ENCODE results near the gene LINGO3. TPM values are rescaled to one million over a fixed set of nuclear protein-coding genes. Genes with fewer than 3 reads are reported as not detected.

Gene LINGO3
- total and polyA plus RNA-seq, 2 experiments from 2014 or later = 0.29 to 0.45 TPM

- Histone ChIP-seq H2AFZ (no peak overlapping the region), H3K27ac (ENCODE audit: low read depth) (no peak overlapping the region), H3K36me3 (ENCODE audit: insufficient read depth) (peaks cover 4% of the 10 kb centered on the region; the same call in 1 of the 2 replicates), H3K27me3 (ENCODE audit: insufficient read depth) (0 out of 2 replicates have a peak, but pooled peaks cover under 1% of the 10 kb centered on the region), H3K4me2 (no peak overlapping the region), H3K9me2 (ENCODE audit: insufficient read depth) (no peaks in the 10 kb centered on the region), H3F3A (replicated peaks; ENCODE audit: low read depth) (peaks cover 36% of the 10 kb centered on the region), H3K79me2 (replicated peaks; ENCODE audit: insufficient read depth) (peaks cover 25% of the 10 kb centered on the region), H3K4me3 (no peak overlapping the region), H3K4me1 (ENCODE audit: insufficient read depth) (peaks cover 15% of the 10 kb centered on the region), H4K20me1 (replicated peaks; ENCODE audit: insufficient read depth) (peaks cover 21% of the 10 kb centered on the region)
- Mint-ChIP-seq H3K36me3 (ENCODE audit: low read depth) (peaks cover 31% of the 10 kb centered on the region), H3K27ac (no peak overlapping the region), H3K9me3 (peaks cover 7% of the 10 kb centered on the region; the same call in 2 of the 3 replicates), H3K4me1 (peaks cover 22% of the 10 kb centered on the region), H3K27me3 (ENCODE audit: insufficient read depth, low read depth, poor library complexity) (peaks cover 21% of the 10 kb centered on the region), H3K4me3 (no peak overlapping the region)
- no peak for DNase-seq (ENCODE audit: low spot score)
- no peak for TF ChIP-seq ZNF331 (CRISPR knock-in tag; IDR thresholded peaks at IDR 0.05; ENCODE audit: low read depth)
- TF ChIP-seq CREB1 (CRISPR knock-in tag; IDR thresholded peaks at IDR 0.05; ENCODE audit: low read depth) = no peak
- TF ChIP-seq EZH2 (IDR thresholded peaks at IDR 0.05; ENCODE audit: low read depth, unreplicated experiment) = no peak
- no peak for TF ChIP-seq POLR2AphosphoS5 (IDR thresholded peaks at IDR 0.05; ENCODE audit: low read depth)
- no peak for ATAC-seq
Observed at GRCh38 chr19:2276429-2276986, 31.4 kb downstream of the LINGO3 start.

GRCh38 chr19:2275588-2276428 lies 32.1 kb downstream of the LINGO3 start:
- no peak overlapping the region for H3K27ac Mint-ChIP-seq
- Histone ChIP-seq H2AFZ (no peak overlapping the region), H3K79me2 (replicated peaks; ENCODE audit: insufficient read depth) (peaks cover 32% of the 10 kb centered on the region)

GRCh38 chr19:2274931-2275535 lies 32.9 kb downstream of the LINGO3 start:
- Mint-ChIP-seq H3K4me1 (peaks cover 23% of the 10 kb centered on the region), H3K27me3 (ENCODE audit: insufficient read depth, low read depth, poor library complexity) (peaks cover 23% of the 10 kb centered on the region), H3K36me3 (ENCODE audit: low read depth) (peaks cover 37% of the 10 kb centered on the region), H3K27ac (peak overlapping the region; percentile 59; the same call in 1 of the 2 replicates), H3K9me3 (peaks cover 7% of the 10 kb centered on the region; the same call in 2 of the 3 replicates), H3K4me3 (peak overlapping the region; percentile 38; the same call in 2 of the 3 replicates)
- Histone ChIP-seq H3K36me3 (ENCODE audit: insufficient read depth) (peaks cover 4% of the 10 kb centered on the region; the same call in 1 of the 2 replicates), H3K9me2 (ENCODE audit: insufficient read depth) (no peaks in the 10 kb centered on the region), H3K27me3 (ENCODE audit: insufficient read depth) (no peaks in the 10 kb centered on the region), H3F3A (replicated peaks; ENCODE audit: low read depth) (peaks cover 37% of the 10 kb centered on the region), H3K4me2 (no peak overlapping the region), H3K4me3 (no peak overlapping the region), H2AFZ (no peak overlapping the region), H3K4me1 (ENCODE audit: insufficient read depth) (peaks cover 18% of the 10 kb centered on the region), H3K27ac (ENCODE audit: low read depth) (0 out of 2 replicates have a peak overlapping the region, but pooled peaks have one; percentile 39), H4K20me1 (replicated peaks; ENCODE audit: insufficient read depth) (peaks cover 27% of the 10 kb centered on the region), H3K79me2 (replicated peaks; ENCODE audit: insufficient read depth) (peaks cover 40% of the 10 kb centered on the region)
- DNase-seq (ENCODE audit: low spot score) (peak; percentile 87), ATAC-seq (peak; percentile 37)
- TF ChIP-seq POLR2AphosphoS5 (IDR thresholded peaks at IDR 0.05; ENCODE audit: low read depth) (no peak), ZNF331 (CRISPR knock-in tag; IDR thresholded peaks at IDR 0.05; ENCODE audit: low read depth) (no peak), CREB1 (CRISPR knock-in tag; IDR thresholded peaks at IDR 0.05; ENCODE audit: low read depth) (no peak), EZH2 (IDR thresholded peaks at IDR 0.05; ENCODE audit: low read depth, unreplicated experiment) (no peak), NANOG (IDR thresholded peaks at IDR 0.05; ENCODE audit: borderline replicate concordance) (no peak), CTCF (conservative IDR thresholded peaks at IDR 0.05; ENCODE audit: low read depth in 2 of 2) (peak; percentile 62 to 91)

More at GRCh38 chr19:2275588-2276428, 32.1 kb downstream of the LINGO3 start:
- Histone ChIP-seq H3F3A (replicated peaks; ENCODE audit: low read depth) (peaks cover 40% of the 10 kb centered on the region), H3K36me3 (ENCODE audit: insufficient read depth) (peaks cover 4% of the 10 kb centered on the region; the same call in 1 of the 2 replicates), H4K20me1 (replicated peaks; ENCODE audit: insufficient read depth) (peaks cover 27% of the 10 kb centered on the region), H3K27me3 (ENCODE audit: insufficient read depth) (no peaks in the 10 kb centered on the region), H3K4me1 (ENCODE audit: insufficient read depth) (peaks cover 18% of the 10 kb centered on the region), H3K4me3 (no peak overlapping the region), H3K4me2 (no peak overlapping the region), H3K27ac (ENCODE audit: low read depth) (0 out of 2 replicates have a peak overlapping the region, but pooled peaks have one; percentile 39), H3K9me2 (ENCODE audit: insufficient read depth) (no peaks in the 10 kb centered on the region)
- DNase-seq (ENCODE audit: low spot score) (peak; percentile 44), ATAC-seq (peak; percentile 29)
- peaks cover 36% of the 10 kb centered on the region for H3K36me3 Mint-ChIP-seq (ENCODE audit: low read depth)
- peaks cover 23% of the 10 kb centered on the region for H3K4me1 Mint-ChIP-seq
- peaks cover 7% of the 10 kb centered on the region; the same call in 2 of the 3 replicates for H3K9me3 Mint-ChIP-seq
- H3K27me3 Mint-ChIP-seq (ENCODE audit: insufficient read depth, low read depth, poor library complexity) = peaks cover 24% of the 10 kb centered on the region
- H3K4me3 Mint-ChIP-seq = no peak overlapping the region
- TF ChIP-seq EZH2phosphoT487 (IDR thresholded peaks at IDR 0.05; ENCODE audit: unreplicated experiment) = no peak
- no peak for TF ChIP-seq STAT1 (IDR thresholded peaks at IDR 0.05; ENCODE audit: unreplicated experiment)

All from GM23338 (cell line).